ENCODE measurements around the gene RETREG1. TPM values are rescaled to one million over a fixed set of nuclear protein-coding genes. Genes with fewer than 3 reads are reported as not detected.

The RETREG1 gene
- total RNA-seq, 1 donor from 2014 or later: 0.91 TPM

DNA sequence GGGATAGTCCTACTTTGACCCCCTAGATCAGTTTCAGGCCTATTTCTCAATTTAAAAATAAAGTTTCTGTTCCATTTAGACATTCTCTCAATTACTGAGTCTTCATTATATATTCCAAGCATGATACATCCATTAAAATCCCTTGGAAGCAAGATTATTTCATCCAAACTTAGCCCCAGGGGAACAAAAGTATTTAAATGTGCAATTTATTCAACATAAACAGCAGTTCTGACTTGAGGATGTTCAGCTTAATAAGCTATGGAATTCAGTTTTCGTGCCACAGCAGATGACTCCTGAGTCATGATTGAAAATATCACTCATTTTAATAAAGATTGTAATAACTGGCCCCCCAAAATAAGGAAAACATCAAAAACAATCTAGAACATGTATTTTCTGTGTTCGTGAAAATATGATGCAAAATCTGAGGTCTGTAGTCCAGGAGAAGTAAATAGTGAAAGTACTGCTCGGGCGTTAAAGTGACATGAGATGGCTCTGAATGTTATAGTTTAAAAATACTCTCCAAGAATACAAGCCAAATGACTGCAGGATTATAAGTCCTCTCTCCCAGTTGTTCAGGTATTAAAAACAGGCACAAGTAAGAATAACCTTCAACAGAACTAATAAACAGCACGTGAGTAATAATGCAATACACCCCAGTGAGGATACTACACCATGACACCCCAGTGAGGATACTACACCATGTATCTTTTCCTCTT, 67.1 kb downstream of the RETREG1 start:
- no peak overlapping the region for H3K4me3 Mint-ChIP-seq (ENCODE audit: unreplicated experiment)
- H3K4me1 Mint-ChIP-seq (ENCODE audit: unreplicated experiment): peaks cover 11% of the 10 kb centered on the region
- H3K27me3 Mint-ChIP-seq (ENCODE audit: unreplicated experiment): peaks cover 13% of the 10 kb centered on the region
- DNase-seq (ENCODE audit: extremely low spot score, unreplicated experiment): no peak
- no peaks in the 10 kb centered on the region for H3K36me3 Mint-ChIP-seq (ENCODE audit: unreplicated experiment)
- no peak for TF ChIP-seq CTCF (IDR thresholded peaks at IDR 0.05)
- H3K9me3 Mint-ChIP-seq (ENCODE audit: unreplicated experiment): no peaks in the 10 kb centered on the region
- no peak overlapping the region for H3K27ac Mint-ChIP-seq (ENCODE audit: unreplicated experiment)

GRCh38 chr5:16548812-16549211, 68.0 kb downstream of the RETREG1 start:
- H3K9me3 Mint-ChIP-seq (ENCODE audit: unreplicated experiment): no peaks in the 10 kb centered on the region
- H3K36me3 Mint-ChIP-seq (ENCODE audit: unreplicated experiment): no peaks in the 10 kb centered on the region
- H3K4me3 Mint-ChIP-seq (ENCODE audit: unreplicated experiment): no peak overlapping the region

DNA sequence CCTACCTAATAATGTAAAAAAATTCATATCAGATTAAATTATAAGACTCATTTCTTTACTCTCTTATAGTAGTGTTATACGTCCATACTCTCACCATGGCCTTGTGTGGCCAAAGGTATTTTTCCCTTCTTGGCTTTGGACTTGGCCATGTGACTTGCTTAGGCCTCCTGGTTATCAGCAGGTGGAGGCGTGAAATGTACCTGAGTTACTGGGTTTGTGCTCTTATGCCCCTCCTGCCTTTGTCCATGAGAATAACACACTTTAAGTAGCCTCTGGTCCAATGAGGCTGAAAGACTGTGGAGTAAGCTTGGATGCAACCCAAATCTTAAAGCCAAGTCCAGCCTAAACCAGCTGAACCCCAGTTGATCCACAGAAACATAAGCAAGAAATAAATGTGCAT, 68.7 kb downstream of the RETREG1 start:
- H3K27ac Mint-ChIP-seq (ENCODE audit: unreplicated experiment): no peak overlapping the region
- H3K27me3 Mint-ChIP-seq (ENCODE audit: unreplicated experiment): peaks cover 13% of the 10 kb centered on the region
- TF ChIP-seq CTCF (IDR thresholded peaks at IDR 0.05): no peak

More at GRCh38 chr5:16548812-16549211, 68.0 kb downstream of the RETREG1 start:
- H3K27me3 Mint-ChIP-seq (ENCODE audit: unreplicated experiment): peaks cover 13% of the 10 kb centered on the region
- H3K27ac Mint-ChIP-seq (ENCODE audit: unreplicated experiment): no peak overlapping the region
- no peak for DNase-seq (ENCODE audit: extremely low spot score, unreplicated experiment)
- TF ChIP-seq CTCF (IDR thresholded peaks at IDR 0.05): no peak
- peaks cover 11% of the 10 kb centered on the region for H3K4me1 Mint-ChIP-seq (ENCODE audit: unreplicated experiment)

GRCh38 chr5:16547200-16547842, 69.5 kb downstream of the RETREG1 start:
- TF ChIP-seq CTCF (IDR thresholded peaks at IDR 0.05): no peak
- Mint-ChIP-seq H3K27me3 (ENCODE audit: unreplicated experiment) (peaks cover 10% of the 10 kb centered on the region), H3K9me3 (ENCODE audit: unreplicated experiment) (no peaks in the 10 kb centered on the region), H3K4me3 (ENCODE audit: unreplicated experiment) (no peak overlapping the region), H3K27ac (ENCODE audit: unreplicated experiment) (no peak overlapping the region), H3K4me1 (ENCODE audit: unreplicated experiment) (peaks cover 9% of the 10 kb centered on the region), H3K36me3 (ENCODE audit: unreplicated experiment) (no peaks in the 10 kb centered on the region)
- DNase-seq (ENCODE audit: extremely low spot score, unreplicated experiment): no peak

More for the DNA sequence above, 68.7 kb downstream of the RETREG1 start:
- DNase-seq (ENCODE audit: extremely low spot score, unreplicated experiment): no peak
- H3K4me1 Mint-ChIP-seq (ENCODE audit: unreplicated experiment): peaks cover 11% of the 10 kb centered on the region
- H3K9me3 Mint-ChIP-seq (ENCODE audit: unreplicated experiment): no peaks in the 10 kb centered on the region
- no peak overlapping the region for H3K4me3 Mint-ChIP-seq (ENCODE audit: unreplicated experiment)
- H3K36me3 Mint-ChIP-seq (ENCODE audit: unreplicated experiment): no peaks in the 10 kb centered on the region

DNA sequence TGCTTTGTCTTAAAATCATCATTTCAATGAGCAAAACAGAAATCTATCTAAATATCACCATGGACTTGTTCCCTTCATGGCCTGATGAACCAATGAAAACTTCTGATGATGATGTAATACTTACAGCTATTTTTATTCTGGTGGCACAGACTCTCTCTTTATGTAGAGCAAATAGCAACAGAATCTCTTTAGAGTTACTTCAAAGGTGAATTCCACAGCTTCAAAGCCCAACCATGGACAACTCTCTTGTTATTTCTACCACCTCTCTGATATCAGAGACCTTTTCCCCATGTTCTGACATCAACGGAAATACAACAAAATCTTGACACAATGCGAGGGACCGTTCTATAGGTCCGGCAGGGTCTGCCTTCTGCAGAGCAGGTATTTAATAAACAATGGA, 70.1 kb downstream of the RETREG1 start:
- no peak overlapping the region for H3K27ac Mint-ChIP-seq (ENCODE audit: unreplicated experiment)
- DNase-seq (ENCODE audit: extremely low spot score, unreplicated experiment): no peak
- no peaks in the 10 kb centered on the region for H3K36me3 Mint-ChIP-seq (ENCODE audit: unreplicated experiment)
- TF ChIP-seq CTCF (IDR thresholded peaks at IDR 0.05): no peak
- H3K9me3 Mint-ChIP-seq (ENCODE audit: unreplicated experiment): no peaks in the 10 kb centered on the region
- H3K27me3 Mint-ChIP-seq (ENCODE audit: unreplicated experiment): peaks cover 8% of the 10 kb centered on the region
- H3K4me3 Mint-ChIP-seq (ENCODE audit: unreplicated experiment): no peak overlapping the region
- H3K4me1 Mint-ChIP-seq (ENCODE audit: unreplicated experiment): peaks cover 9% of the 10 kb centered on the region
